MM.1S (cell line): Measurements from ENCODE around the gene PSENEN.

Experiments
- CTCF ChIP-seq: fragments of 300-600 bp; sonication (generic); IDR thresholded peaks from 2 replicates; pipeline ENCODE4 v1.5.1; 2016; ENCODE audit warnings: antibody characterized with exemption, low read length, mixed read lengths
- EZH2 ChIP-seq: fragments of 300-600 bp; sonication (generic); optimal IDR thresholded peaks from 2 replicates; pipeline ENCODE3; 2017; ENCODE audit warnings: low read depth, mild to moderate bottlenecking, antibody characterized with exemption, low read length, mixed read lengths

- no peak for TF ChIP-seq CTCF
- TF ChIP-seq EZH2, result no peak
Observed at GRCh38 chr19:35766571-35767104, 21.2 kb downstream of the PSENEN start.
